Testis (tissue), 3 donors: ENCODE results near the gene OLIG3. TPM values are rescaled to one million over a fixed set of nuclear protein-coding genes. Genes with fewer than 3 reads are reported as not detected.

Experiments
- DNase-seq: peaks from one replicate; pipeline ENCODE4 v3.0.0-alpha.2; 2019
- H3K27ac ChIP-seq, 2 donors: fragments of 200-600 bp; sonication (generic); one replicate each; pipeline ENCODE4 v1.5.1; 2019
- H3K27me3 ChIP-seq: fragments of 200-600 bp; sonication (generic); one replicate; pipeline ENCODE4 v1.5.1; 2019
- H3K36me3 ChIP-seq: fragments of 200-600 bp; sonication (generic); one replicate; pipeline ENCODE4 v1.5.1; 2017; ENCODE audit warnings: low read depth; ENCODE audit errors: missing control alignments
- H3K4me1 ChIP-seq: fragments of 200-600 bp; sonication (generic); one replicate; pipeline ENCODE4 v1.5.1; 2019
- H3K4me3 ChIP-seq, 2 donors: fragments of 200-600 bp; sonication (generic); one replicate each; pipeline ENCODE4 v1.5.1; 2017 to 2019
- H3K9me3 ChIP-seq: fragments of 200-600 bp; sonication (generic); one replicate; pipeline ENCODE4 v1.5.1; 2017
- POLR2A ChIP-seq: fragments of 450-650 bp; IDR thresholded peaks from one replicate; pipeline ENCODE4 v1.6.1; 2017; ENCODE audit warnings: antibody characterized with exemption, mild to moderate bottlenecking, moderate library complexity
- WGBS, 2 donors: methylation state at CpG; one replicate each; pipeline ENCODE4 v1.1.5; 2018; 5-methylcytosine and 5-hydroxymethylcytosine counted together
- intact Hi-C: fragments of 100-400 bp; cut with DNase I; formaldehyde crosslinking; loops from one replicate; pipeline ENCODE4 v1.15.1; 2023; ENCODE audit warnings: low total_unique reads
- polyA plus RNA-seq: library from polyadenylated mRNA; stranded (reverse); fragments of 350-450 nt; fragmentation: Illumina TruSeq; extraction: RNeasy Lipid Tissue Mini Kit (QIAGEN cat#74804); gene quantifications from one replicate; pipeline ENCODE4 v1.2.3, GENCODE V29; 2014; ENCODE audit warnings: low read depth, low replicate concordance; ENCODE audit not compliant: insufficient read depth
- total RNA-seq, 2 donors: library from RNA; depleted of rRNA; stranded (reverse); fragments of >200 nt; gene quantifications; one replicate each; pipeline ENCODE4 v1.2.3, GENCODE V29; 2016
- TF ChIP-seq, protein P1 (sequence below), 3 experiments: fragments of 450-650 bp in 2 of 3; fragments of 200-600 bp in 1 of 3; sonication (generic) in 1 of 3; IDR thresholded peaks; one replicate each; pipeline ENCODE4 v1.5.1; 2016 to 2019; ENCODE audit warnings: antibody characterized with exemption in 3 of 3, mild to moderate bottlenecking in 2 of 3, moderate library complexity in 1 of 3

The OLIG3 gene
- total and polyA plus RNA-seq, 3 donors from 2014 or later = not detected

DNA sequence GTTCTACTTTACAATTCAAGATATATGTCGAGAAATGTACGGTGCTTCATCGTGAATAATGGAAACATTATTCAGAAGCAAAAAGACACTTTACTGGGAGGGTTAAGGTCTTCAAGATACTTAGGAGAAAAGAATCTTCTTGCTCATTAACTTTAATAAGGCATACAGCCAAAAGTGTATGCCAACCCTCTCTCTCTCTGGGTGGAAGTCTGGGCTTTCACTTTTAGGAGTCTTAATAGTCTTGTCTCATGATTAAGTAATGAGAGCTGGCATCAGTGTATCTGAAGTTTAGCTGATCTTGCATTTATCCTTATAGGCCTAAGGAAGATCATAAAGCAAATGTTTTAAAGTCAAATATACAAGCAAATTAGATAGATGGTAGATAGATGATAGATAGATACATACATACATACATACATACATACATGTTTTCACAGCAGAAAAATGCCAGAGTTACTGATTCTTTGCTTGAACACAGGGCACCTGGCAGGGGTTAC lies 21.5 kb downstream of the OLIG3 start:
- no peaks in the 10 kb centered on the region for H3K36me3 ChIP-seq
- no peaks in the 10 kb centered on the region for H3K4me1 ChIP-seq
- no peak overlapping the region for H3K4me3 ChIP-seq
- 95 to 97% methylated on average over 3 of the region's 3 CpGs for WGBS, 2 donors
- no peaks in the 10 kb centered on the region for H3K27me3 ChIP-seq
- DNase-seq = no peak
- H3K9me3 ChIP-seq = no peaks in the 10 kb centered on the region
- intact Hi-C loops = no loop called here
- TF ChIP-seq, protein P1, sequence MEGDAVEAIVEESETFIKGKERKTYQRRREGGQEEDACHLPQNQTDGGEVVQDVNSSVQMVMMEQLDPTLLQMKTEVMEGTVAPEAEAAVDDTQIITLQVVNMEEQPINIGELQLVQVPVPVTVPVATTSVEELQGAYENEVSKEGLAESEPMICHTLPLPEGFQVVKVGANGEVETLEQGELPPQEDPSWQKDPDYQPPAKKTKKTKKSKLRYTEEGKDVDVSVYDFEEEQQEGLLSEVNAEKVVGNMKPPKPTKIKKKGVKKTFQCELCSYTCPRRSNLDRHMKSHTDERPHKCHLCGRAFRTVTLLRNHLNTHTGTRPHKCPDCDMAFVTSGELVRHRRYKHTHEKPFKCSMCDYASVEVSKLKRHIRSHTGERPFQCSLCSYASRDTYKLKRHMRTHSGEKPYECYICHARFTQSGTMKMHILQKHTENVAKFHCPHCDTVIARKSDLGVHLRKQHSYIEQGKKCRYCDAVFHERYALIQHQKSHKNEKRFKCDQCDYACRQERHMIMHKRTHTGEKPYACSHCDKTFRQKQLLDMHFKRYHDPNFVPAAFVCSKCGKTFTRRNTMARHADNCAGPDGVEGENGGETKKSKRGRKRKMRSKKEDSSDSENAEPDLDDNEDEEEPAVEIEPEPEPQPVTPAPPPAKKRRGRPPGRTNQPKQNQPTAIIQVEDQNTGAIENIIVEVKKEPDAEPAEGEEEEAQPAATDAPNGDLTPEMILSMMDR (IDR thresholded peaks at IDR 0.05) = no peak
- TF ChIP-seq POLR2A = no peak
- H3K27ac ChIP-seq = no peak overlapping the region

DNA sequence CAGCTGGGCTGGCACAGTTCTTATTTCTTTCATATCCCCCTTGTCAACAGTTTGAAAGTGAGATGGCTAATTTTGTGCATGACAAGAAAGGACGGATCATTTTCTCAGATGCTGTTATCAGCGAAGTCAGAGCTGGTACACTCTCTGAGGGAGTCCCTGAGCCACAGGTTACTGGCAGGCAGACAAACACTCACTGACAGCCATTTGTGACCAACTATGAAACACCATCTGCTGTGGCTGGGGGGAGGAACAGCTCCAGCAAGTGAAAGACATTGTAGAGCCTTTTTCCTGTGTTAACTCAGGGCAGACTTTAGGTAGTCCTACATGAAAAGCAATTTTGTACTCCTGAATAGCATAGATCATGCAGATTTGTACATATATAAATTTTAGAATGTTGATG lies 22.2 kb downstream of the OLIG3 start:
- DNase-seq = no peak
- Histone ChIP-seq H3K9me3 (no peaks in the 10 kb centered on the region), H3K4me3 (no peak overlapping the region), H3K36me3 (no peaks in the 10 kb centered on the region), H3K27ac (no peak overlapping the region), H3K27me3 (no peaks in the 10 kb centered on the region), H3K4me1 (no peaks in the 10 kb centered on the region)
- WGBS, 2 donors = 77 to 85% methylated on average over 2 of the region's 2 CpGs
- TF ChIP-seq POLR2A = no peak
- TF ChIP-seq, protein P1 (IDR thresholded peaks at IDR 0.05) = no peak
- intact Hi-C loops = no loop called here

DNA sequence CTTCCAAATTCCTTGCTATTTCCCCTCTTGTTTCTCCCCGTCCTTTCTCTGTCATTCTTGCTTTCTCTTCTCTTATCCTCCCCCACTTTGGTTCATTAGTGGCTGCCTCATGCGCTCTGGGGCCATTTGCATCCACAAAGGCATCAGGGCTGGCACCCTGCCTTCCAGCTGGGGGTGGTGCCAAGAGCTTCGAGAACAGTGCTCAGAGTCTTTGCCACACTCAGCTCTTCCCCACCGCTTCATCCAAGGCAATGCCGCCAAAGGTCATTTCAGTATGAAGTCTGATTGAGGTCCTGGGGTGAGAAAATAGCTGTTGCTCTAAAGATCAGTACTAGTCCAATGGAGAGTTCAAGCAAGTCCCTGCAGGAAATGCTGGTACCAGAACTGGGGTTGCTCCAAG lies 22.7 kb downstream of the OLIG3 start:
- intact Hi-C loops = no loop called here
- DNase-seq = no peak
- no peaks in the 10 kb centered on the region for H3K36me3 ChIP-seq
- no peaks in the 10 kb centered on the region for H3K9me3 ChIP-seq
- no peak overlapping the region for H3K27ac ChIP-seq
- H3K27me3 ChIP-seq = no peaks in the 10 kb centered on the region
- H3K4me1 ChIP-seq = no peaks in the 10 kb centered on the region
- 75 to 79% methylated on average over 5 of the region's 5 CpGs for WGBS, 2 donors
- TF ChIP-seq, protein P1 (IDR thresholded peaks at IDR 0.05) = no peak
- TF ChIP-seq POLR2A = no peak
- H3K4me3 ChIP-seq = no peak overlapping the region

DNA sequence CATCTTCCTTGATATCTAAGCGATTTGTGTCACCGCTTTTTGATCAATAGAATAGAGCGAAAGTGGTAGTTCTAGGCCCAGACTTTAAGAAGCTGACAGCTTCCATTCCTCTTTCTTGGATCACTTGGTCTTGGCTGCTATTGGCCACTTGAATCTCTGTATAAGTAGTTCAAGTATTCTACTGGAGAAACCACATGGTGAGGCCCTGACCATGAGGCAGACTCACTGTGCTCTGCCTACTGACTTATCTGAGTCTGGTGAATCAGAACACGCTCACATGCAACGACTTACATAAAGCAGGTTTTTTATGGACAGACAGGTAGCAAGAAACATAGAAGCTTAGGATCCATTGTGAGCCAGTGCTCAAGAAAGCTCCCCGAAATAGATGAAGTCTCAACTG lies 27.0 kb downstream of the OLIG3 start:
- Histone ChIP-seq H3K4me3 (no peak overlapping the region), H3K9me3 (no peaks in the 10 kb centered on the region), H3K27ac (no peak overlapping the region), H3K4me1 (no peaks in the 10 kb centered on the region), H3K27me3 (no peaks in the 10 kb centered on the region), H3K36me3 (no peaks in the 10 kb centered on the region)
- no peak for TF ChIP-seq POLR2A
- WGBS, 2 donors = 94 to 97% methylated on average over 6 of the region's 6 CpGs
- intact Hi-C loops = no loop called here
- DNase-seq = no peak

DNA sequence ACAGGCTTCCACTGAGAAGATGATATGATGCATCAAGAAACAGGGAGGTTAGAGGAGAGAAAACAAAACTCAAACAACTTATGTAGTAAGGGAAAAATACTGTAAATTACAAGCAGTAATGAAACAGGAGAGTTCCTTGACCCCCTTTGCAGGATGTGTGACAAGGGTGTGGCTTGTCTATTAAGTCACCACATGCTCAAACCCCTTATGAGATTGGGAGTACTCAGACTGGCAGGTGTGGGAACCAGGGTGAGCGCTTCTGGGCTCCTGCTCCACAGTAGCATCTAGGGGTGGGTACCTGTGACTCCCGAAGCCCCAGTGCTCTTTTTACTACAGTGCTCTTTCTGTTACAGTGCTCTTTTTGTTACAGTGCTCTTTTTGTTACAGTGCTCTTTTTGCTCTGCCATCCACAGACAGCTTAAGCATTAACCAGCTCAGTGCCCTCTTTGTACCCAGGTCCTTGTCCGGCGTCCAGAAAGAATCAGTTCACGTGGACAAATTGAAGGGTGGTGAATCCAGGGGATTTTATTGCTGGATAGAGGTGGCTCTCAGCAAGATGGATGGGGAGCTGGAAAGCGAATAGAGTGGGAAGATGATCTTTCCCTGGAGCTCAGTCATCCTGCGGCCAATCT lies 28.7 kb downstream of the OLIG3 start:
- TF ChIP-seq POLR2A = no peak
- TF ChIP-seq, protein P1 (IDR thresholded peaks at IDR 0.05) = no peak
- no peak for DNase-seq

More for the DNA sequence above, 28.7 kb downstream of the OLIG3 start:
- no peaks in the 10 kb centered on the region for H3K27me3 ChIP-seq
- no peaks in the 10 kb centered on the region for H3K36me3 ChIP-seq
- 86 to 91% methylated on average over 7 of the region's 7 CpGs for WGBS, 2 donors
- intact Hi-C loops = no loop called here
- H3K9me3 ChIP-seq = no peaks in the 10 kb centered on the region
- no peaks in the 10 kb centered on the region for H3K4me1 ChIP-seq
- H3K27ac ChIP-seq = no peak overlapping the region
- H3K4me3 ChIP-seq = no peak overlapping the region
